Measurements from ENCODE around the gene SLC4A5.

DNA sequence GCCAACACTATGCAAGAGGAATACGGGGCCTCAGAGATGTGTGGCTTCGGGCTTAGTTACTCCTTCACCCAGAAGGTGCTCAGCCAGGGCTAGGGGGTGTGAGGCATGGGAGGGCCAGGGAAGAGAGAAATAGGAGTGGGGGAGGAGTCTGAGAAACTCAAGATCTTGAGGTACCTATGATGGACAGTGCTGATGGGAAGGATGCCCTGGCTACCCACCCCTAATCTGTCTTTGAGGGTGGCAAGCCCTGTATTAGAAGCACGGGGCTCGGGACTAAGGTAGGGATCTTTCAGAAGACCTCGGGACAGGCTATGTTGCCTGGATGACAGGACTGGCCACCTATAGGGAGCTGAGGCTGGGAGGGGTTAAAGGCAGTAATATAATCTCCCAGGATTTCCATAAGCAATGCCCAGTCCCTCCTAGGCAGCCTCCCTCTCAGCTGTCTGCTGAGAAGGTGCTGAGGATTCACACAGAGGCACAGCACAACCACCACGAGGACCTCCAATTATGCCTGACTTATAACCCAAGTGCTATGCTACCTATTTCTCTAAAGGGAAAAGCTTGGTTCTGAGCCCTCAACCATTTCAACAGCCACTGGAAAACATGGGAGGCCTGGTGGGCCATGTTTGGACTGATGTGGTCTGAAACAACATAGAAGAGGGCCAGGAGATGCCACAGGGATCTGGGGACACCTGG lies 121.5 kb downstream of the SLC4A5 start:
- TF ChIP-seq, protein P1, sequence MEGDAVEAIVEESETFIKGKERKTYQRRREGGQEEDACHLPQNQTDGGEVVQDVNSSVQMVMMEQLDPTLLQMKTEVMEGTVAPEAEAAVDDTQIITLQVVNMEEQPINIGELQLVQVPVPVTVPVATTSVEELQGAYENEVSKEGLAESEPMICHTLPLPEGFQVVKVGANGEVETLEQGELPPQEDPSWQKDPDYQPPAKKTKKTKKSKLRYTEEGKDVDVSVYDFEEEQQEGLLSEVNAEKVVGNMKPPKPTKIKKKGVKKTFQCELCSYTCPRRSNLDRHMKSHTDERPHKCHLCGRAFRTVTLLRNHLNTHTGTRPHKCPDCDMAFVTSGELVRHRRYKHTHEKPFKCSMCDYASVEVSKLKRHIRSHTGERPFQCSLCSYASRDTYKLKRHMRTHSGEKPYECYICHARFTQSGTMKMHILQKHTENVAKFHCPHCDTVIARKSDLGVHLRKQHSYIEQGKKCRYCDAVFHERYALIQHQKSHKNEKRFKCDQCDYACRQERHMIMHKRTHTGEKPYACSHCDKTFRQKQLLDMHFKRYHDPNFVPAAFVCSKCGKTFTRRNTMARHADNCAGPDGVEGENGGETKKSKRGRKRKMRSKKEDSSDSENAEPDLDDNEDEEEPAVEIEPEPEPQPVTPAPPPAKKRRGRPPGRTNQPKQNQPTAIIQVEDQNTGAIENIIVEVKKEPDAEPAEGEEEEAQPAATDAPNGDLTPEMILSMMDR (IDR thresholded peaks at IDR 0.05 in 8 of 11, conservative IDR thresholded peaks at IDR 0.05 in 3 of 11) = no peak
- no peak for TF ChIP-seq POLR2AphosphoS5 (IDR thresholded peaks at IDR 0.05)
- no peak for TF ChIP-seq POLR2A (IDR thresholded peaks at IDR 0.05)
